GM11168 (cell line): Measurements from ENCODE around the gene HYAL4.
"Not testable (repeated sequence)": the region's sequence is repeated elsewhere in the genome, so short reads cannot be mapped to it uniquely, and the experiment has no call there.

Source experiments
- in situ Hi-C: fragments of 300-500 bp; cut with MboI; formaldehyde crosslinking; loops from one replicate; pipeline ENCODE4 v1.12.0; 2022; ENCODE audit warnings: low sequenced_read_pairs; ENCODE audit not compliant: unreplicated experiment

HYAL4 gene

GRCh38 chr7:123844712-123845219 lies at the start of gene HYAL4:
HYAL4 (plus strand) TSS chr7:123845169; CDS start chr7:123868274, 23,105 bp downstream.
- in situ Hi-C loops = no loop called here

GRCh38 chr7:123795917-123796316 lies 49.1 kb upstream of the HYAL4 start:
- in situ Hi-C loops = no loop called here

GRCh38 chr7:123796568-123796967 lies 48.4 kb upstream of the HYAL4 start:
- in situ Hi-C loops = no loop called here

GRCh38 chr7:123797673-123798531 lies 47.1 kb upstream of the HYAL4 start:
- in situ Hi-C loops = no loop called here

- in situ Hi-C loops = no loop called here
Measured at GRCh38 chr7:123798532-123799188, 46.3 kb upstream of the HYAL4 start.

GRCh38 chr7:123802249-123802648 lies 42.7 kb upstream of the HYAL4 start:
- in situ Hi-C loops = no loop called here

GRCh38 chr7:123805287-123805686 lies 39.7 kb upstream of the HYAL4 start:
- in situ Hi-C loops = no loop called here

- in situ Hi-C loops = no loop called here
Measured at GRCh38 chr7:123809471-123809870, 35.5 kb upstream of the HYAL4 start.

- in situ Hi-C loops = no loop called here
Measured at GRCh38 chr7:123811056-123811455, 33.9 kb upstream of the HYAL4 start.

- in situ Hi-C loops = no loop called here
Measured at GRCh38 chr7:123816916-123817315, 28.1 kb upstream of the HYAL4 start.

GRCh38 chr7:123819001-123819400 lies 26.0 kb upstream of the HYAL4 start:
- in situ Hi-C loops = no loop called here

GRCh38 chr7:123819795-123820194 lies 25.2 kb upstream of the HYAL4 start:
- in situ Hi-C loops = not testable (repeated sequence)

- in situ Hi-C loops = no loop called here
Measured at GRCh38 chr7:123820864-123821263, 24.1 kb upstream of the HYAL4 start.

- in situ Hi-C loops = no loop called here
Measured at GRCh38 chr7:123821320-123821719, 23.6 kb upstream of the HYAL4 start.

- in situ Hi-C loops = no loop called here
Measured at GRCh38 chr7:123823898-123824753, 20.8 kb upstream of the HYAL4 start.

- in situ Hi-C loops = no loop called here
Measured at GRCh38 chr7:123824754-123825067, 20.3 kb upstream of the HYAL4 start.

- in situ Hi-C loops = no loop called here
Measured at GRCh38 chr7:123828805-123829204, 16.2 kb upstream of the HYAL4 start.

GRCh38 chr7:123836656-123837055 lies 8.3 kb upstream of the HYAL4 start:
- in situ Hi-C loops = no loop called here

GRCh38 chr7:123839106-123839505 lies 5.9 kb upstream of the HYAL4 start:
- in situ Hi-C loops = not testable (repeated sequence)

- in situ Hi-C loops = not testable (repeated sequence)
Measured at GRCh38 chr7:123844142-123844541, 827 bp upstream of the HYAL4 start.

- in situ Hi-C loops = no loop called here
Measured at GRCh38 chr7:123845823-123846216, 851 bp downstream of the HYAL4 start.
